Tibial artery (tissue), 4 donors: ENCODE data around the gene DCUN1D1.

Source experiments
- DNase-seq, 2 donors: peaks; one replicate each; pipeline ENCODE4 v3.0.0-alpha.2; 2019
- H3K27ac ChIP-seq, 2 donors: fragments of 200-600 bp; sonication (generic) in 1 of 2; 1 replicate in 1 of 2; 2 replicates in 1 of 2; pipeline ENCODE4 v1.5.1; 2018 to 2019; ENCODE audit warnings: mild to moderate bottlenecking in 1 of 2
- H3K27me3 ChIP-seq, 2 donors: fragments of 200-600 bp; sonication (generic) in 1 of 2; one replicate each; pipeline versions ENCODE4 v1.5.1 to v1.6.0; 2016 to 2019
- H3K36me3 ChIP-seq, 3 donors: fragments of 200-600 bp; sonication (generic) in 2 of 3; one replicate each; pipeline ENCODE4 v1.5.1; 2016 to 2019; ENCODE audit warnings: mild to moderate bottlenecking in 2 of 3
- H3K4me1 ChIP-seq, 4 donors: fragments of 200-600 bp; sonication (generic) in 2 of 4; 1 replicate in 3 of 4; 2 replicates in 1 of 4; pipeline ENCODE4 v1.5.1; 2016 to 2019
- H3K4me3 ChIP-seq, 2 donors: fragments of 200-600 bp; sonication (generic) in 1 of 2; 1 replicate in 1 of 2; 2 replicates in 1 of 2; pipeline ENCODE4 v1.5.1; 2018 to 2019; ENCODE audit warnings: mild to moderate bottlenecking in 2 of 2
- H3K9me3 ChIP-seq, 3 donors: fragments of 200-600 bp; sonication (generic) in 1 of 3; one replicate each; pipeline ENCODE4 v1.5.1; 2016 to 2019
- intact Hi-C: fragments of 100-400 bp; cut with DNase I; formaldehyde crosslinking; loops from one replicate; pipeline ENCODE4 v1.15.0; 2023; ENCODE audit warnings: low total_unique reads
- TF ChIP-seq, protein P1 (sequence below), 2 experiments: fragments of 200-600 bp in 1 of 2; fragments of 450-650 bp in 1 of 2; IDR thresholded peaks; one replicate each; pipeline ENCODE4 v1.5.1; 2017 to 2019; ENCODE audit warnings: antibody characterized with exemption in 2 of 2, mild to moderate bottlenecking in 1 of 2, moderate library complexity in 1 of 2

DCUN1D1 gene

DNA sequence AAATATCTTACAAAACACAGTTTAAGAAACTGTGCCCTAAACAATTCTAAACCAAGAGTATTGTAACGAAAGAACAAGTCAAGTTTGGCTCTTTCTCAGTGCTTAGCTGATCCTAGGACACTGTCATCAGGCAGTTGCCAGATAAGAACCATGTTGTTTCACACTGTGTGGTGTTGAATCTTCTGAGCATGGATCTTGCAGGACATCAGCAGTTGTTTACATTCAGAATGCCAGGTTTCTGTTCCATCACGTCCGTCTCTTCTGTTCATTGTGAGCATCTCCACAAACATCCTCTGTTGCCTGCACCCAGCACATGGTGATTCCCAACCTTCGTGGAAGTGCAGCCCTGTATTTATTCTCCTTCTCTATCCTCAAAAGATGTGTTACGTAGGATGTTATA is 67.9 kb downstream of the DCUN1D1 start:
- H3K27ac ChIP-seq = no peak overlapping the region
- H3K4me3 ChIP-seq = no peak overlapping the region
- H3K27me3 ChIP-seq = no peaks in the 10 kb centered on the region
- H3K9me3 ChIP-seq = no peaks in the 10 kb centered on the region
- no peak for DNase-seq
- intact Hi-C loops = no loop called here
- no peaks in the 10 kb centered on the region for H3K4me1 ChIP-seq
- peaks cover 0 to 29% (median 5%) of the 10 kb centered on the region in 3 donors for H3K36me3 ChIP-seq
- TF ChIP-seq, protein P1, sequence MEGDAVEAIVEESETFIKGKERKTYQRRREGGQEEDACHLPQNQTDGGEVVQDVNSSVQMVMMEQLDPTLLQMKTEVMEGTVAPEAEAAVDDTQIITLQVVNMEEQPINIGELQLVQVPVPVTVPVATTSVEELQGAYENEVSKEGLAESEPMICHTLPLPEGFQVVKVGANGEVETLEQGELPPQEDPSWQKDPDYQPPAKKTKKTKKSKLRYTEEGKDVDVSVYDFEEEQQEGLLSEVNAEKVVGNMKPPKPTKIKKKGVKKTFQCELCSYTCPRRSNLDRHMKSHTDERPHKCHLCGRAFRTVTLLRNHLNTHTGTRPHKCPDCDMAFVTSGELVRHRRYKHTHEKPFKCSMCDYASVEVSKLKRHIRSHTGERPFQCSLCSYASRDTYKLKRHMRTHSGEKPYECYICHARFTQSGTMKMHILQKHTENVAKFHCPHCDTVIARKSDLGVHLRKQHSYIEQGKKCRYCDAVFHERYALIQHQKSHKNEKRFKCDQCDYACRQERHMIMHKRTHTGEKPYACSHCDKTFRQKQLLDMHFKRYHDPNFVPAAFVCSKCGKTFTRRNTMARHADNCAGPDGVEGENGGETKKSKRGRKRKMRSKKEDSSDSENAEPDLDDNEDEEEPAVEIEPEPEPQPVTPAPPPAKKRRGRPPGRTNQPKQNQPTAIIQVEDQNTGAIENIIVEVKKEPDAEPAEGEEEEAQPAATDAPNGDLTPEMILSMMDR (IDR thresholded peaks at IDR 0.05) = no peak

DNA sequence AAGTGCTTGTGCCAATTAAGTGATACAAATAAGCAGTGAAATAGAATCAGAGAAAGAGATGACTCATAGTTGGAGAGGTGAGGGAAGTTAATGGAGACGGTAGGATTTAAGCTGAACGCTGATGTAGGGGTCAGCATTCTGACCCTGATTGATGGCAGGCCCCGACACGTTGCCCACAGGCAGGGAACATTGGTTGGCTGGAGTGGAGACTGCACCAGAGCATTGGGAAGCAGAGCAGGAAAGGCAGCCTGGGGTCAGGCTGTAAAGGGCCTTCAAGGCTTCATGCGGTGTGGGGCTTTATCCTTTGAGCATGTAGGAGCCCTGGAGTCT is 68.6 kb downstream of the DCUN1D1 start:
- no peaks in the 10 kb centered on the region for H3K27me3 ChIP-seq
- H3K36me3 ChIP-seq = peaks cover under 1 to 32% (median 10%) of the 10 kb centered on the region in 3 donors
- DNase-seq = no peak
- H3K27ac ChIP-seq = no peak overlapping the region
- no peaks in the 10 kb centered on the region for H3K4me1 ChIP-seq
- TF ChIP-seq, protein P1 (IDR thresholded peaks at IDR 0.05) = no peak
- no peak overlapping the region for H3K4me3 ChIP-seq
- no peaks in the 10 kb centered on the region for H3K9me3 ChIP-seq
- intact Hi-C loops = no loop called here

DNA sequence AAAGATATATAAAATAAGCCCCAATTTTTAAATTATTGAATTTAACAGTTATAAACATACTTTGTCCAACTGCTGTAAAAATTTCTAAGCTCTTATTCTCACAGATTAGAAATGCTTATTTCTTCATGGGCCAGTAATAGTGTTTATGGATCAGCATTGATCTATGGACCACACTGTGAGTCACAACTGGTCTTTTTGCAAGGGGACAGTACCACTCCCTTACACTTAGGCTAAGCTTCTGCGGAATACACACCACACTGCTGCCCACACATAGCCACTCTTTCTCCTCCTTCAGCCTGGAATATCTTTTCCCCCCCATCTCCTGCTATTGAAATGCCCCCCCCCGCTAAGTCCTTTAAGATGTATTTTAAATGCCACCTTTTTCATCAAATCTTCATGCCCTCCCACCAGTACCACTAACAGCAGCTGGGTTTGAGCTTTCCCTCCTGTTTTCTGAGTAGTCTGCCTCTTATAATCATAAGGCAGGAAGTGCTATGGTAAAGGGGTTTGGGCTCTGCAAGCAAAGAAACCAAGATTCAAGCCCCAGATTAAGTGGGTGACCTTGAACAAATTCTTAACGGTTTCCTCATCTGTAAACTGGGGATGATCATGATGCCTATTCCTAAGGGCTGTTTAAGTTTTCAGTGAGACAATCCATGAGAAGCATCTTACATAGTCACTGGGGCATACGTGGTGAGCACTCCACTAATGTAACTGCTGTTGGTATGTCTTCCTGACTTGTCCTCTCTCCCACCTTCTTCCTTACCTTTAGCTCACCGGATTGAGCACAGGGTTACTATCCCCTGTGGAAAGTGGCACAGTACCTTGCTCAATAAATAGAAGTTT is 69.2 kb downstream of the DCUN1D1 start:
- Histone ChIP-seq H3K27ac (no peak overlapping the region), H3K4me1 (no peaks in the 10 kb centered on the region), H3K4me3 (no peak overlapping the region), H3K36me3 (peaks cover 7 to 38% (median 16%) of the 10 kb centered on the region in 3 donors), H3K9me3 (no peaks in the 10 kb centered on the region), H3K27me3 (no peaks in the 10 kb centered on the region)
- intact Hi-C loops = no loop called here
- TF ChIP-seq, protein P1 (IDR thresholded peaks at IDR 0.05) = no peak
- DNase-seq = no peak

DNA sequence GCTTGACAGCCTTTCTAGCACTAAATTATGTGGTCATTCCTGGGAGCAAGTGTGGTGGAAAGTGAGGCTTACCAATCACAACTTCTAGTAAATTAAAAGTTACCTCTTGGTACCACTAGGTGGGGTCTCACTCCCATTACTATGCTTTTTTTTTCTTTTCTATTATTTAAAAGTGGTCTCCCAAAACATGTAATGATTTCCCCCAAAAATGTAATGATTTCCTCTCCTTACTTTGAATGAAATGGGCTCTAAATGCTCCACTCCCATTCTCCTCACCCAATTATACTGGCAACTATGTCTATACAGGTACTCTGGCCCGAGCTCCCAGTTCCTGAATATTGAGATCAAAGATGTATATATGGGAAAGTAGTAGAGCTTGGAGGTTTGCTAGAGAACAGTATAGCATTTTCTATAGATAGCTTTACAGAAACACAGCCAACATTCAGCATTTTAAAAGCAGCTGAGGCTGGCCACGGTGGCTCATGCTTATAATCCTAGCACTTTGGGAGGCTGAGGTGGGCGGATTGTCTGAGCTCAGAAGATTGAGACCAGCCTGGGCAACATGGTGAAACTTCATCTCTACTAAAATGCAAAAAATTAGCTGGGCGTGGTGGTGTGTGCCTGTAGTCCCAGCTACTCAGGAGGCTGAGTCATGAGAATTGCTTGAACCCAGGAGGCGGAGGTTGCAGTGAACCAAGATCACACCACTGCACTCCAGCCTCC is 70.9 kb downstream of the DCUN1D1 start:
- no peaks in the 10 kb centered on the region for H3K9me3 ChIP-seq

DNA sequence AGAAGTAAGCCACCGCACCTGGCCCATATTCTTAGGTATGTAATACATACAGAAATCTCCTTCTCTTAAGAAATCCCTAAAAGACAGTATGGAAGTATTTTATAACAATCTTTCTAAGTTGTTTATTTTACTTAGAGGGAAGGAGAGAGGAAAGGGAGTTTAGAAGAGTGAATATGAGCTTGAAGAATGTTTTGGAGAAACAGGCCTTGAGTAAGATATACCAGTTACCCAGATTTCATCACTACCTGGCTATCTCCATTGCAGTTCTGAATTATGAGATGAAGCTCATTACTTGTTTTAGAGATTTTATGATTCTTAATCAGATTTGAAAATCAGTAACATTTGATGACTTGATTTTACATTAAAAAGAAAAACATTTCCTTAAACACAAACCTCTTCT is 71.9 kb downstream of the DCUN1D1 start:
- Histone ChIP-seq H3K9me3 (no peaks in the 10 kb centered on the region), H3K27ac (no peak overlapping the region), H3K27me3 (no peaks in the 10 kb centered on the region), H3K36me3 (peaks cover 16 to 49% (median 32%) of the 10 kb centered on the region in 3 donors), H3K4me3 (no peak overlapping the region), H3K4me1 (no peaks in the 10 kb centered on the region)
- intact Hi-C loops = no loop called here
- DNase-seq = no peak
- TF ChIP-seq, protein P1 (IDR thresholded peaks at IDR 0.05) = no peak

More for the DNA sequence above, 70.9 kb downstream of the DCUN1D1 start:
- no peak overlapping the region for H3K27ac ChIP-seq
- no peak for DNase-seq
- H3K4me3 ChIP-seq = no peak overlapping the region
- H3K27me3 ChIP-seq = no peaks in the 10 kb centered on the region
- intact Hi-C loops = no loop called here
- peaks cover 11 to 44% (median 25%) of the 10 kb centered on the region in 3 donors for H3K36me3 ChIP-seq
- TF ChIP-seq, protein P1 (IDR thresholded peaks at IDR 0.05) = peak; percentile 22 to 38
- no peaks in the 10 kb centered on the region for H3K4me1 ChIP-seq
